ENCODE measurements around the gene PPP1R3F. TPM values are rescaled to one million over a fixed set of nuclear protein-coding genes. Genes with fewer than 3 reads are reported as not detected.

Gene PPP1R3F
- total and polyA plus RNA-seq, 9 of the 15 experiments (the other 6 are each of a cell fraction or from before 2014, with no cell fraction given) = 0.03 to 0.91 (median 0.43) TPM; not detected in 1

DNA sequence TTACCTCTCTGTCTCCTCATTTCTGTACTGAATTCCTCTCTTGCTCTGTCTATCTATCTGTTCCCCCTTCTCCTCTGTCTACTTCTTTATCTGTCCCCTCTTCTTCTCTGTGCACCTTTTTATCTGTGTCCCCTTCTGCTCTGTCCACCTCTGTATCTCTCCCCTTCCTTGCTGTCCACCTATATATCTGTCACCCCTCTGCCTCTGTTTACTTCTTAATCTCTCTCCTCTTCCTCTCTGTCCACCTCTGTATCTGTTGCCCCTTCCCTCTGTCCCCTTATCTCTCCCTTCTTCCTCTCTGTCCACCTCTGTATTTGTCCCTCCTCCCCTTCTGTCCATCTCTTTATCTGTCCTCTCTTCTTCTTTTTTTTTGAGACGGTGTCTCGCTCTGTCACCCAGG lies 25.4 kb upstream of the PPP1R3F start (continued):
- TF ChIP-seq ZFX (CRISPR knock-in tag; IDR thresholded peaks at IDR 0.05) (no peak), CBFA2T2 (conservative IDR thresholded peaks at IDR 0.05) (peak; percentile 99), HEY1 (CRISPR knock-in tag; IDR thresholded peaks at IDR 0.05; ENCODE audit: borderline replicate concordance) (no peak), SMARCA5 (IDR thresholded peaks at IDR 0.05) (no peak), THRAP3 (IDR thresholded peaks at IDR 0.05; ENCODE audit: borderline replicate concordance) (no peak), NR2C1 (IDR thresholded peaks at IDR 0.05) (peak; percentile 45; the same call in 1 of the 2 replicates), NR2C1 (tag; IDR thresholded peaks at IDR 0.05) (no peak), JUND (IDR thresholded peaks at IDR 0.05; ENCODE audit: borderline replicate concordance, low read depth, low read length) (no peak; the same call in 1 of the 2 replicates), JUND (tag; IDR thresholded peaks at IDR 0.05; ENCODE audit: borderline replicate concordance, low read depth, low read length) (no peak; the same call in 2 of the 3 replicates), PHF21A (IDR thresholded peaks at IDR 0.05; ENCODE audit: borderline replicate concordance, low read depth) (no peak), SIN3B (IDR thresholded peaks at IDR 0.05; ENCODE audit: low read depth) (no peak), EHMT2 (IDR thresholded peaks at IDR 0.05) (0 out of 2 replicates have a peak, but pooled peaks have one; percentile 68), POLR2B (IDR thresholded peaks at IDR 0.05; ENCODE audit: low read depth, partially characterized antibody) (no peak), ETV1 (tag; conservative IDR thresholded peaks at IDR 0.05; ENCODE audit: low read depth) (no peak), FOXJ2 (tag; IDR thresholded peaks at IDR 0.05) (no peak), HDAC1 (IDR thresholded peaks at IDR 0.05) (peak; percentile 90 to 98), RBM17 (IDR thresholded peaks at IDR 0.05; ENCODE audit: borderline replicate concordance, low read depth, low read length) (no peak), ZFP1 (CRISPR knock-in tag; IDR thresholded peaks at IDR 0.05) (no peak), U2AF1 (optimal IDR thresholded peaks at IDR 0.05; ENCODE audit: low read depth, low read length) (no peak), BCL6 (CRISPR knock-in tag; IDR thresholded peaks at IDR 0.05) (no peak), ZNF140 (CRISPR knock-in tag; IDR thresholded peaks at IDR 0.05) (no peak), RCOR1 (IDR thresholded peaks at IDR 0.05; ENCODE audit: borderline replicate concordance in 1 of 2, low read depth in 2 of 2, low read length in 2 of 2) (peak in 1 of 2 experiments; percentile 50; a peak in 1 of 4 replicates), DNMT1 (IDR thresholded peaks at IDR 0.05) (no peak), SRF (CRISPR knock-in tag; IDR thresholded peaks at IDR 0.05) (no peak), ZBTB8A (IDR thresholded peaks at IDR 0.05; ENCODE audit: partially characterized antibody) (no peak)
- TF ChIP-seq, protein P1, sequence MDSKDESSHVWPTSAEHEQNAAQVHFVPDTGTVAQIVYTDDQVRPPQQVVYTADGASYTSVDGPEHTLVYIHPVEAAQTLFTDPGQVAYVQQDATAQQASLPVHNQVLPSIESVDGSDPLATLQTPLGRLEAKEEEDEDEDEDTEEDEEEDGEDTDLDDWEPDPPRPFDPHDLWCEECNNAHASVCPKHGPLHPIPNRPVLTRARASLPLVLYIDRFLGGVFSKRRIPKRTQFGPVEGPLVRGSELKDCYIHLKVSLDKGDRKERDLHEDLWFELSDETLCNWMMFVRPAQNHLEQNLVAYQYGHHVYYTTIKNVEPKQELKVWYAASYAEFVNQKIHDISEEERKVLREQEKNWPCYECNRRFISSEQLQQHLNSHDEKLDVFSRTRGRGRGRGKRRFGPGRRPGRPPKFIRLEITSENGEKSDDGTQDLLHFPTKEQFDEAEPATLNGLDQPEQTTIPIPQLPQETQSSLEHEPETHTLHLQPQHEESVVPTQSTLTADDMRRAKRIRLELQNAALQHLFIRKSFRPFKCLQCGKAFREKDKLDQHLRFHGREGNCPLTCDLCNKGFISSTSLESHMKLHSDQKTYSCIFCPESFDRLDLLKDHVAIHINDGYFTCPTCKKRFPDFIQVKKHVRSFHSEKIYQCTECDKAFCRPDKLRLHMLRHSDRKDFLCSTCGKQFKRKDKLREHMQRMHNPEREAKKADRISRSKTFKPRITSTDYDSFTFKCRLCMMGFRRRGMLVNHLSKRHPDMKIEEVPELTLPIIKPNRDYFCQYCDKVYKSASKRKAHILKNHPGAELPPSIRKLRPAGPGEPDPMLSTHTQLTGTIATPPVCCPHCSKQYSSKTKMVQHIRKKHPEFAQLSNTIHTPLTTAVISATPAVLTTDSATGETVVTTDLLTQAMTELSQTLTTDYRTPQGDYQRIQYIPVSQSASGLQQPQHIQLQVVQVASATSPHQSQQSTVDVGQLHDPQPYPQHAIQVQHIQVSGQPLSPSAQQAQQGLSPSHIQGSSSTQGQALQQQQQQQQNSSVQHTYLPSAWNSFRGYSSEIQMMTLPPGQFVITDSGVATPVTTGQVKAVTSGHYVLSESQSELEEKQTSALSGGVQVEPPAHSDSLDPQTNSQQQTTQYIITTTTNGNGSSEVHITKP (IDR thresholded peaks at IDR 0.05; ENCODE audit: partially characterized antibody) = peak; percentile 38
- TF ChIP-seq, protein P2, sequence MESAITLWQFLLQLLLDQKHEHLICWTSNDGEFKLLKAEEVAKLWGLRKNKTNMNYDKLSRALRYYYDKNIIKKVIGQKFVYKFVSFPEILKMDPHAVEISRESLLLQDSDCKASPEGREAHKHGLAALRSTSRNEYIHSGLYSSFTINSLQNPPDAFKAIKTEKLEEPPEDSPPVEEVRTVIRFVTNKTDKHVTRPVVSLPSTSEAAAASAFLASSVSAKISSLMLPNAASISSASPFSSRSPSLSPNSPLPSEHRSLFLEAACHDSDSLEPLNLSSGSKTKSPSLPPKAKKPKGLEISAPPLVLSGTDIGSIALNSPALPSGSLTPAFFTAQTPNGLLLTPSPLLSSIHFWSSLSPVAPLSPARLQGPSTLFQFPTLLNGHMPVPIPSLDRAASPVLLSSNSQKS (CRISPR knock-in tag; IDR thresholded peaks at IDR 0.05) = no peak
- TF ChIP-seq, protein P3, sequence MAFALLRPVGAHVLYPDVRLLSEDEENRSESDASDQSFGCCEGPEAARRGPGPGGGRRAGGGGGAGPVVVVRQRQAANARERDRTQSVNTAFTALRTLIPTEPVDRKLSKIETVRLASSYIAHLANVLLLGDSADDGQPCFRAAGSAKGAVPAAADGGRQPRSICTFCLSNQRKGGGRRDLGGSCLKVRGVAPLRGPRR (CRISPR knock-in tag; IDR thresholded peaks at IDR 0.05) = no peak

Measured in K562 (cell line).